ENCODE data around the gene PTPRM. TPM values are rescaled to one million over a fixed set of nuclear protein-coding genes. Genes with fewer than 3 reads are reported as not detected.

The PTPRM gene
- total and polyA plus RNA-seq, 2 experiments from 2014 or later, result 1.6 to 5.3 TPM

DNA sequence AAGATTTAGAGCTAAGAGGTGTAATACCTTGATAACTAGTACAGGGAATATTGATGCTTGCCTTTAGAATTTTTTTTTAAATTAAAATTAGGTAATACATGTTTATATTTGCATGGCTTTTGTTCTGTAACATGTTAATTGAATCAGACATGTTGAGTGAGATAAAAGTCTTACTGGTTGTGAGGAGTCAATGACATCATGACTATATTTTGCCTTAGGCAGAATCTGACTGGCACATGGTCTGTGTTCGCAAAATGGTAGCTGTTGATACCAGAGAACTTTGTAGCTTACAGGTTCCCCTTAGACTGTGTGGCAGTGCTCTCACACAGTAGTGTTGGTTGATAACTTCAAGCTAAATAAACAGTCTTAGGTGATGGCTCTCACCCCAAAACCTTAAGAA, 199.7 kb downstream of the PTPRM start (continued):
- TF ChIP-seq, protein P1, sequence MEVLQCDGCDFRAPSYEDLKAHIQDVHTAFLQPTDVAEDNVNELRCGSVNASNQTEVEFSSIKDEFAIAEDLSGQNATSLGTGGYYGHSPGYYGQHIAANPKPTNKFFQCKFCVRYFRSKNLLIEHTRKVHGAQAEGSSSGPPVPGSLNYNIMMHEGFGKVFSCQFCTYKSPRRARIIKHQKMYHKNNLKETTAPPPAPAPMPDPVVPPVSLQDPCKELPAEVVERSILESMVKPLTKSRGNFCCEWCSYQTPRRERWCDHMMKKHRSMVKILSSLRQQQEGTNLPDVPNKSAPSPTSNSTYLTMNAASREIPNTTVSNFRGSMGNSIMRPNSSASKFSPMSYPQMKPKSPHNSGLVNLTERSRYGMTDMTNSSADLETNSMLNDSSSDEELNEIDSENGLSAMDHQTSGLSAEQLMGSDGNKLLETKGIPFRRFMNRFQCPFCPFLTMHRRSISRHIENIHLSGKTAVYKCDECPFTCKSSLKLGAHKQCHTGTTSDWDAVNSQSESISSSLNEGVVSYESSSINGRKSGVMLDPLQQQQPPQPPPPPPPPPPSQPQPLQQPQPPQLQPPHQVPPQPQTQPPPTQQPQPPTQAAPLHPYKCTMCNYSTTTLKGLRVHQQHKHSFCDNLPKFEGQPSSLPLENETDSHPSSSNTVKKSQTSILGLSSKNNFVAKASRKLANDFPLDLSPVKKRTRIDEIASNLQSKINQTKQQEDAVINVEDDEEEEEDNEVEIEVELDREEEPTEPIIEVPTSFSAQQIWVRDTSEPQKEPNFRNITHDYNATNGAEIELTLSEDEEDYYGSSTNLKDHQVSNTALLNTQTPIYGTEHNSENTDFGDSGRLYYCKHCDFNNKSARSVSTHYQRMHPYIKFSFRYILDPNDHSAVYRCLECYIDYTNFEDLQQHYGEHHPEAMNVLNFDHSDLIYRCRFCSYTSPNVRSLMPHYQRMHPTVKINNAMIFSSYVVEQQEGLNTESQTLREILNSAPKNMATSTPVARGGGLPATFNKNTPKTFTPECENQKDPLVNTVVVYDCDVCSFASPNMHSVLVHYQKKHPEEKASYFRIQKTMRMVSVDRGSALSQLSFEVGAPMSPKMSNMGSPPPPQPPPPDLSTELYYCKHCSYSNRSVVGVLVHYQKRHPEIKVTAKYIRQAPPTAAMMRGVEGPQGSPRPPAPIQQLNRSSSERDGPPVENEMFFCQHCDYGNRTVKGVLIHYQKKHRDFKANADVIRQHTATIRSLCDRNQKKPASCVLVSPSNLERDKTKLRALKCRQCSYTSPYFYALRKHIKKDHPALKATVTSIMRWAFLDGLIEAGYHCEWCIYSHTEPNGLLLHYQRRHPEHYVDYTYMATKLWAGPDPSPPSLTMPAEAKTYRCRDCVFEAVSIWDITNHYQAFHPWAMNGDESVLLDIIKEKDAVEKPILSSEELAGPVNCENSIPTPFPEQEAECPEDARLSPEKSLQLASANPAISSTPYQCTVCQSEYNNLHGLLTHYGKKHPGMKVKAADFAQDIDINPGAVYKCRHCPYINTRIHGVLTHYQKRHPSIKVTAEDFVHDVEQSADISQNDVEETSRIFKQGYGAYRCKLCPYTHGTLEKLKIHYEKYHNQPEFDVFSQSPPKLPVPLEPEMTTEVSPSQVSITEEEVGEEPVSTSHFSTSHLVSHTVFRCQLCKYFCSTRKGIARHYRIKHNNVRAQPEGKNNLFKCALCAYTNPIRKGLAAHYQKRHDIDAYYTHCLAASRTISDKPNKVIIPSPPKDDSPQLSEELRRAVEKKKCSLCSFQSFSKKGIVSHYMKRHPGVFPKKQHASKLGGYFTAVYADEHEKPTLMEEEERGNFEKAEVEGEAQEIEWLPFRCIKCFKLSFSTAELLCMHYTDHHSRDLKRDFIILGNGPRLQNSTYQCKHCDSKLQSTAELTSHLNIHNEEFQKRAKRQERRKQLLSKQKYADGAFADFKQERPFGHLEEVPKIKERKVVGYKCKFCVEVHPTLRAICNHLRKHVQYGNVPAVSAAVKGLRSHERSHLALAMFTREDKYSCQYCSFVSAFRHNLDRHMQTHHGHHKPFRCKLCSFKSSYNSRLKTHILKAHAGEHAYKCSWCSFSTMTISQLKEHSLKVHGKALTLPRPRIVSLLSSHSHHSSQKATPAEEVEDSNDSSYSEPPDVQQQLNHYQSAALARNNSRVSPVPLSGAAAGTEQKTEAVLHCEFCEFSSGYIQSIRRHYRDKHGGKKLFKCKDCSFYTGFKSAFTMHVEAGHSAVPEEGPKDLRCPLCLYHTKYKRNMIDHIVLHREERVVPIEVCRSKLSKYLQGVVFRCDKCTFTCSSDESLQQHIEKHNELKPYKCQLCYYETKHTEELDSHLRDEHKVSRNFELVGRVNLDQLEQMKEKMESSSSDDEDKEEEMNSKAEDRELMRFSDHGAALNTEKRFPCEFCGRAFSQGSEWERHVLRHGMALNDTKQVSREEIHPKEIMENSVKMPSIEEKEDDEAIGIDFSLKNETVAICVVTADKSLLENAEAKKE (CRISPR knock-in tag; IDR thresholded peaks at IDR 0.05), result no peak
- TF ChIP-seq, protein P2, sequence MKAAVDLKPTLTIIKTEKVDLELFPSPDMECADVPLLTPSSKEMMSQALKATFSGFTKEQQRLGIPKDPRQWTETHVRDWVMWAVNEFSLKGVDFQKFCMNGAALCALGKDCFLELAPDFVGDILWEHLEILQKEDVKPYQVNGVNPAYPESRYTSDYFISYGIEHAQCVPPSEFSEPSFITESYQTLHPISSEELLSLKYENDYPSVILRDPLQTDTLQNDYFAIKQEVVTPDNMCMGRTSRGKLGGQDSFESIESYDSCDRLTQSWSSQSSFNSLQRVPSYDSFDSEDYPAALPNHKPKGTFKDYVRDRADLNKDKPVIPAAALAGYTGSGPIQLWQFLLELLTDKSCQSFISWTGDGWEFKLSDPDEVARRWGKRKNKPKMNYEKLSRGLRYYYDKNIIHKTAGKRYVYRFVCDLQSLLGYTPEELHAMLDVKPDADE (IDR thresholded peaks at IDR 0.05), result no peak
- TF ChIP-seq EZH2 (IDR thresholded peaks at IDR 0.05; ENCODE audit: low read depth, unreplicated experiment), result no peak
- TF ChIP-seq, protein P3, sequence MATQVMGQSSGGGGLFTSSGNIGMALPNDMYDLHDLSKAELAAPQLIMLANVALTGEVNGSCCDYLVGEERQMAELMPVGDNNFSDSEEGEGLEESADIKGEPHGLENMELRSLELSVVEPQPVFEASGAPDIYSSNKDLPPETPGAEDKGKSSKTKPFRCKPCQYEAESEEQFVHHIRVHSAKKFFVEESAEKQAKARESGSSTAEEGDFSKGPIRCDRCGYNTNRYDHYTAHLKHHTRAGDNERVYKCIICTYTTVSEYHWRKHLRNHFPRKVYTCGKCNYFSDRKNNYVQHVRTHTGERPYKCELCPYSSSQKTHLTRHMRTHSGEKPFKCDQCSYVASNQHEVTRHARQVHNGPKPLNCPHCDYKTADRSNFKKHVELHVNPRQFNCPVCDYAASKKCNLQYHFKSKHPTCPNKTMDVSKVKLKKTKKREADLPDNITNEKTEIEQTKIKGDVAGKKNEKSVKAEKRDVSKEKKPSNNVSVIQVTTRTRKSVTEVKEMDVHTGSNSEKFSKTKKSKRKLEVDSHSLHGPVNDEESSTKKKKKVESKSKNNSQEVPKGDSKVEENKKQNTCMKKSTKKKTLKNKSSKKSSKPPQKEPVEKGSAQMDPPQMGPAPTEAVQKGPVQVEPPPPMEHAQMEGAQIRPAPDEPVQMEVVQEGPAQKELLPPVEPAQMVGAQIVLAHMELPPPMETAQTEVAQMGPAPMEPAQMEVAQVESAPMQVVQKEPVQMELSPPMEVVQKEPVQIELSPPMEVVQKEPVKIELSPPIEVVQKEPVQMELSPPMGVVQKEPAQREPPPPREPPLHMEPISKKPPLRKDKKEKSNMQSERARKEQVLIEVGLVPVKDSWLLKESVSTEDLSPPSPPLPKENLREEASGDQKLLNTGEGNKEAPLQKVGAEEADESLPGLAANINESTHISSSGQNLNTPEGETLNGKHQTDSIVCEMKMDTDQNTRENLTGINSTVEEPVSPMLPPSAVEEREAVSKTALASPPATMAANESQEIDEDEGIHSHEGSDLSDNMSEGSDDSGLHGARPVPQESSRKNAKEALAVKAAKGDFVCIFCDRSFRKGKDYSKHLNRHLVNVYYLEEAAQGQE (IDR thresholded peaks at IDR 0.05; ENCODE audit: unreplicated experiment), result no peak

DNA sequence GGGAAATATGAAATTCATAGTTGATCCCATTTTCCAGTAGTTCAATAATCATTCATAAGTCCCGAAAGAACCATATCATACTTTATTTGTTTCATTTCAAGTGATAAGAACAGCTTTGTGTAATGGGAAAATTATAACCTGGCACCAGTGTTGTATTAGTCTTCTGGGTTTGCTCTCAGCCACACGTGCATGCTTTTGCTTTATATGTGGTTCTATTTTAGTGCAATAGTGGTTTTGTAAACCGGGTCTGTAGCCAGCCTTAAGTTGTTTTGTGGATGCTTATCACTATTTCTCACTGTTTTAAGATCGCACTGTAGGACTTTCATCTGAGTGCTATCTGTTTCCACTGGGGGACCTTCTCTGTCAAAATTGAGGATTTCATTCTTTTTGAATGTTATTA, 203.8 kb downstream of the PTPRM start:
- Mint-ChIP-seq H3K4me3 (no peak overlapping the region), H3K9me3 (no peaks in the 10 kb centered on the region), H3K36me3 (ENCODE audit: low read depth) (no peaks in the 10 kb centered on the region), H3K4me1 (peaks cover 6% of the 10 kb centered on the region), H3K27me3 (ENCODE audit: insufficient read depth, low read depth, poor library complexity) (peaks cover 2% of the 10 kb centered on the region), H3K27ac (no peak overlapping the region)
- no peaks in the 10 kb centered on the region for H3K79me2 ChIP-seq (replicated peaks; ENCODE audit: insufficient read depth)
- ATAC-seq (no peak), DNase-seq (ENCODE audit: low spot score) (no peak)
- no peaks in the 10 kb centered on the region for H3K9me2 ChIP-seq (ENCODE audit: insufficient read depth)
- no peaks in the 10 kb centered on the region for H3K36me3 ChIP-seq (ENCODE audit: insufficient read depth)
- no peak overlapping the region for H2AFZ ChIP-seq
- H3K4me1 ChIP-seq (ENCODE audit: insufficient read depth), result peaks cover 4% of the 10 kb centered on the region; the same call in 1 of the 2 replicates
- no peaks in the 10 kb centered on the region for H3K27me3 ChIP-seq (ENCODE audit: insufficient read depth)
- no peak overlapping the region for H3K4me3 ChIP-seq
- H3F3A ChIP-seq (replicated peaks; ENCODE audit: low read depth), result no peaks in the 10 kb centered on the region
- no peak for TF ChIP-seq EZH2phosphoT487 (IDR thresholded peaks at IDR 0.05; ENCODE audit: unreplicated experiment)
- no peak overlapping the region for H3K4me2 ChIP-seq
- no peak overlapping the region for H3K27ac ChIP-seq (ENCODE audit: low read depth)
- H4K20me1 ChIP-seq (replicated peaks; ENCODE audit: insufficient read depth), result no peaks in the 10 kb centered on the region
